ENCODE data around the gene DNAH14.

DNA sequence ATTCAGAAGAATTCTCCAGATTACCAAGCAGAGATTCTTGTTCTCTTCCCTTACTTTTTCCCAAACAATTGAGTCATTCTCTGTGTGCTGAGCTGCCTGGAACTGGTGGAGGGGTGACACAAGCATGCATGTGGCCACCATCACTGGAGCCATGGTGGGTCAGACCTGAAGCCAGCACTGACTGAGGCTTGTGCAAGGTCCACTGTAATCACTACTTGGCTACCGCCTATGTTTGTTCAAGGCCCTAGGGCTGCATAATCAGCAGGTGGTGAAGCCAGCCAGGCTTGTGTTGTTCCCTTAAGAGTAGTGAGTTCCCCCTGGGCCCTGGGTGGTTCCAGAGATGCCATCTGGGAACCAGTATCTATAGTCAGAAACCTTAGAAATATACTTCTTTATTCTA lies 183.8 kb downstream of the DNAH14 start:
- TF ChIP-seq POLR2A (IDR thresholded peaks at IDR 0.05) = no peak
- TF ChIP-seq, protein P1, sequence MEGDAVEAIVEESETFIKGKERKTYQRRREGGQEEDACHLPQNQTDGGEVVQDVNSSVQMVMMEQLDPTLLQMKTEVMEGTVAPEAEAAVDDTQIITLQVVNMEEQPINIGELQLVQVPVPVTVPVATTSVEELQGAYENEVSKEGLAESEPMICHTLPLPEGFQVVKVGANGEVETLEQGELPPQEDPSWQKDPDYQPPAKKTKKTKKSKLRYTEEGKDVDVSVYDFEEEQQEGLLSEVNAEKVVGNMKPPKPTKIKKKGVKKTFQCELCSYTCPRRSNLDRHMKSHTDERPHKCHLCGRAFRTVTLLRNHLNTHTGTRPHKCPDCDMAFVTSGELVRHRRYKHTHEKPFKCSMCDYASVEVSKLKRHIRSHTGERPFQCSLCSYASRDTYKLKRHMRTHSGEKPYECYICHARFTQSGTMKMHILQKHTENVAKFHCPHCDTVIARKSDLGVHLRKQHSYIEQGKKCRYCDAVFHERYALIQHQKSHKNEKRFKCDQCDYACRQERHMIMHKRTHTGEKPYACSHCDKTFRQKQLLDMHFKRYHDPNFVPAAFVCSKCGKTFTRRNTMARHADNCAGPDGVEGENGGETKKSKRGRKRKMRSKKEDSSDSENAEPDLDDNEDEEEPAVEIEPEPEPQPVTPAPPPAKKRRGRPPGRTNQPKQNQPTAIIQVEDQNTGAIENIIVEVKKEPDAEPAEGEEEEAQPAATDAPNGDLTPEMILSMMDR (IDR thresholded peaks at IDR 0.05 in 4 of 5, conservative IDR thresholded peaks at IDR 0.05 in 1 of 5) = no peak
